ENCODE results near the gene SLC6A9.

The SLC6A9 gene

DNA sequence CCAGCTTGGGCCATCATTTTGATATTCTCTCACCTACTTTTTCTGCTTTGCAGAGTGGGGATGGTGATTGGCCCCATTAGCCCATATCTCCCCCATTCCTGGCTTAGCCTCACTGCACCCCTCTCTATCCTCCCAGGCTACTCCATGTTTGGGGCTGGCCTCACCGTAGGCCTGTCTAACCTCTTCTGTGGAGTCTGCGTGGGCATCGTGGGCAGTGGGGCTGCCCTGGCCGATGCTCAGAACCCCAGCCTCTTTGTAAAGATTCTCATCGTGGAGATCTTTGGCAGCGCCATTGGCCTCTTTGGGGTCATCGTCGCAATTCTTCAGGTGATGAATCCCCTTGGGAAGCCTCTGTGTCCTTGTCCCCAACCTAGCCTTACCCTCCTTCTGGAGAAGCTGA, 54.4 kb downstream of the SLC6A9 start:
- Histone ChIP-seq H3K9me3 (ENCODE audit: insufficient read depth, low read length) (no peaks in the 10 kb centered on the region), H3K27me3 (ENCODE audit: low read length) (no peaks in the 10 kb centered on the region), H3K4me2 (ENCODE audit: low read depth, low read length, poor library complexity, severe bottlenecking) (peak overlapping the region; percentile 72), H4K20me1 (ENCODE audit: low read depth, low read length) (no peaks in the 10 kb centered on the region), H3K9ac (ENCODE audit: low read length) (peak overlapping the region; percentile 99; the same call in 1 of the 2 replicates), H2AFZ (ENCODE audit: low read depth, low read length, severe bottlenecking) (no peak overlapping the region), H3K9me2 (replicated peaks; ENCODE audit: insufficient read depth, low read length) (no peaks in the 10 kb centered on the region), H3K4me3 (ENCODE audit: insufficient read depth, low read length, poor library complexity, severe bottlenecking) (no peak overlapping the region), H3K79me2 (ENCODE audit: insufficient read depth, low read length) (peaks cover 35% of the 10 kb centered on the region), H3K27ac (ENCODE audit: low read depth, low read length) (peak overlapping the region; percentile 74; the same call in 1 of the 2 replicates), H3K36me3 (ENCODE audit: low read length) (no peaks in the 10 kb centered on the region), H3F3A (ENCODE audit: insufficient read depth) (peaks cover 41% of the 10 kb centered on the region)
- TF ChIP-seq, protein P1, sequence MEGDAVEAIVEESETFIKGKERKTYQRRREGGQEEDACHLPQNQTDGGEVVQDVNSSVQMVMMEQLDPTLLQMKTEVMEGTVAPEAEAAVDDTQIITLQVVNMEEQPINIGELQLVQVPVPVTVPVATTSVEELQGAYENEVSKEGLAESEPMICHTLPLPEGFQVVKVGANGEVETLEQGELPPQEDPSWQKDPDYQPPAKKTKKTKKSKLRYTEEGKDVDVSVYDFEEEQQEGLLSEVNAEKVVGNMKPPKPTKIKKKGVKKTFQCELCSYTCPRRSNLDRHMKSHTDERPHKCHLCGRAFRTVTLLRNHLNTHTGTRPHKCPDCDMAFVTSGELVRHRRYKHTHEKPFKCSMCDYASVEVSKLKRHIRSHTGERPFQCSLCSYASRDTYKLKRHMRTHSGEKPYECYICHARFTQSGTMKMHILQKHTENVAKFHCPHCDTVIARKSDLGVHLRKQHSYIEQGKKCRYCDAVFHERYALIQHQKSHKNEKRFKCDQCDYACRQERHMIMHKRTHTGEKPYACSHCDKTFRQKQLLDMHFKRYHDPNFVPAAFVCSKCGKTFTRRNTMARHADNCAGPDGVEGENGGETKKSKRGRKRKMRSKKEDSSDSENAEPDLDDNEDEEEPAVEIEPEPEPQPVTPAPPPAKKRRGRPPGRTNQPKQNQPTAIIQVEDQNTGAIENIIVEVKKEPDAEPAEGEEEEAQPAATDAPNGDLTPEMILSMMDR (IDR thresholded peaks at IDR 0.05; ENCODE audit: insufficient read depth, low read length, poor library complexity, severe bottlenecking), result no peak
- no peak for TF ChIP-seq EZH2phosphoT487 (conservative IDR thresholded peaks at IDR 0.05; ENCODE audit: low read length)

DNA sequence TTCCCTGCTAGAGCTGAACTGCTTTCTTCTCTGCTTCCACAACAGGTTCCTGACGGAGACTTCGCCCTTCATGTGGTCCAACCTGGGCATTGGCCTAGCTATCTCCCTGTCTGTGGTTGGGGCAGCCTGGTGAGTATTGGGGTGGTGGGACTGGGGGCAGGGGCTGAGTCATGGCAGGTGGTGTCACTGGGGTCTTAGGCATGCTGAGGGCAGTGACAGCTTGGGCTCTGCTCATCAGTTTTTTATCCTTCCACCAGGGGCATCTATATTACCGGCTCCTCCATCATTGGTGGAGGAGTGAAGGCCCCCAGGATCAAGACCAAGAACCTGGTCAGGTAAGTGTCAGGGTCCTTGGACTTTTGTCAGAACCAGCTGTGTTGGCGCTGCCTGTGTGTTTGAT, 55.2 kb downstream of the SLC6A9 start:
- Histone ChIP-seq H3K79me2 (ENCODE audit: insufficient read depth, low read length) (peaks cover 36% of the 10 kb centered on the region), H2AFZ (ENCODE audit: low read depth, low read length, severe bottlenecking) (no peak overlapping the region), H3F3A (ENCODE audit: insufficient read depth) (peaks cover 41% of the 10 kb centered on the region), H3K9me3 (ENCODE audit: insufficient read depth, low read length) (no peaks in the 10 kb centered on the region), H4K20me1 (ENCODE audit: low read depth, low read length) (no peaks in the 10 kb centered on the region), H3K9ac (ENCODE audit: low read length) (peak overlapping the region; percentile 99), H3K27ac (ENCODE audit: low read depth, low read length) (peak overlapping the region; percentile 81), H3K27me3 (ENCODE audit: low read length) (no peaks in the 10 kb centered on the region), H3K36me3 (ENCODE audit: low read length) (no peaks in the 10 kb centered on the region), H3K4me2 (ENCODE audit: low read depth, low read length, poor library complexity, severe bottlenecking) (peak overlapping the region; percentile 72), H3K9me2 (replicated peaks; ENCODE audit: insufficient read depth, low read length) (no peaks in the 10 kb centered on the region), H3K4me3 (ENCODE audit: insufficient read depth, low read length, poor library complexity, severe bottlenecking) (peak overlapping the region; percentile 89)
- TF ChIP-seq, protein P1 (IDR thresholded peaks at IDR 0.05; ENCODE audit: insufficient read depth, low read length, poor library complexity, severe bottlenecking), result no peak
- no peak for TF ChIP-seq EZH2phosphoT487 (conservative IDR thresholded peaks at IDR 0.05; ENCODE audit: low read length)

DNA sequence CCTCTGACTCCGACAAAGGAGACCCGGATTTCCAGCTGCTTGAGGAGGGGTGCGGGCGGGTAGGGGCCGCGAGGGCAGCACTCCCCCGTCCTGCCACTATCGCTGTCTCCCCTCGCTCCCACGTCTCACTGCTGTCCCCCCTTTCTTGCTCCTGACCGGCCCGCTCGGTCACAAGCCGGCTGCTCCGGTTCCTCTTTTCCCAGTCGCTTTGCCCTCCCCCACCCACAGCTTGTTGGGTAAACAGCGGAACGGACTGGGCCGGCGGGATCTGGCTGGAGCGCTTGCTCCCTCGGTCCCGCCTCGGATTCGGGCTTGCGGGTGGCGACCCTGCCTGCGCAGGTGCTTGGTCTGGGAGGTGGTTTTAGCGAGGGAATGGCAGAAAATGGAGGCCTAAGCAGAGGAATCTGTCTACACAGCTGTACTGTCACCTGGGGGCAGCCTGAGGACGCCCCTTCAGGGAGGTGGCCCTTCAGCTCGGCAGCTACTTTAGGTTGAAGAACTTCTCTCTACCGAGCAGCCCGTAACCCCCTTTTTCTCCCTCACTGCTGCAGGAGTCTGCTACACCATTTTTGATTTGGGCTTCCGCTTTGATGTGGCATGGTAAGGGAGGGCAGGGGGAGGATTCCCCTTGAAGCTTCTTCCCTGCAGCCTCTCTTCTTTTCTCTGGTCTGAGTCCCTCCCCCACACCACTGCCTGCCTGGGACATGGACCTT, 55.9 kb downstream of the SLC6A9 start:
- Histone ChIP-seq H3K4me3 (ENCODE audit: insufficient read depth, low read length, poor library complexity, severe bottlenecking) (peak overlapping the region; percentile 89), H3K27ac (ENCODE audit: low read depth, low read length) (peak overlapping the region; percentile 81), H3F3A (ENCODE audit: insufficient read depth) (peaks cover 41% of the 10 kb centered on the region), H3K9ac (ENCODE audit: low read length) (peak overlapping the region; percentile 99), H4K20me1 (ENCODE audit: low read depth, low read length) (no peaks in the 10 kb centered on the region), H3K9me3 (ENCODE audit: insufficient read depth, low read length) (no peaks in the 10 kb centered on the region), H3K9me2 (replicated peaks; ENCODE audit: insufficient read depth, low read length) (no peaks in the 10 kb centered on the region), H3K36me3 (ENCODE audit: low read length) (no peaks in the 10 kb centered on the region), H3K27me3 (ENCODE audit: low read length) (no peaks in the 10 kb centered on the region), H3K4me2 (ENCODE audit: low read depth, low read length, poor library complexity, severe bottlenecking) (peak overlapping the region; percentile 72), H2AFZ (ENCODE audit: low read depth, low read length, severe bottlenecking) (peak overlapping the region; percentile 82), H3K79me2 (ENCODE audit: insufficient read depth, low read length) (peaks cover 39% of the 10 kb centered on the region)
- TF ChIP-seq EZH2phosphoT487 (conservative IDR thresholded peaks at IDR 0.05; ENCODE audit: low read length), result no peak
- TF ChIP-seq, protein P1 (IDR thresholded peaks at IDR 0.05; ENCODE audit: insufficient read depth, low read length, poor library complexity, severe bottlenecking), result no peak

Measured in SU-DHL-6 (cell line).